A673 (cell line): Measurements from ENCODE around the gene ARHGAP44.

Experiments
- EZH2 ChIP-seq: fragments of 200-600 bp; sonication (generic); IDR thresholded peaks from 2 replicates; pipeline ENCODE4 v1.6.1; 2017; ENCODE audit warnings: borderline replicate concordance, low read depth, mild to moderate bottlenecking, mixed read lengths, antibody characterized with exemption, low read length; ENCODE audit not compliant: poor library complexity, severe bottlenecking
- TF ChIP-seq, protein P1 (sequence below): fragments of 300-800, 200-600 bp; sonication (generic); conservative IDR thresholded peaks from 2 replicates; pipeline ENCODE4 v1.5.1; 2017; ENCODE audit warnings: low read depth, mild to moderate bottlenecking, antibody characterized with exemption, low read length, moderate library complexity, mixed read lengths

GRCh38 chr17:12867726-12868125, 78.4 kb downstream of the ARHGAP44 start:
- TF ChIP-seq, protein P1, sequence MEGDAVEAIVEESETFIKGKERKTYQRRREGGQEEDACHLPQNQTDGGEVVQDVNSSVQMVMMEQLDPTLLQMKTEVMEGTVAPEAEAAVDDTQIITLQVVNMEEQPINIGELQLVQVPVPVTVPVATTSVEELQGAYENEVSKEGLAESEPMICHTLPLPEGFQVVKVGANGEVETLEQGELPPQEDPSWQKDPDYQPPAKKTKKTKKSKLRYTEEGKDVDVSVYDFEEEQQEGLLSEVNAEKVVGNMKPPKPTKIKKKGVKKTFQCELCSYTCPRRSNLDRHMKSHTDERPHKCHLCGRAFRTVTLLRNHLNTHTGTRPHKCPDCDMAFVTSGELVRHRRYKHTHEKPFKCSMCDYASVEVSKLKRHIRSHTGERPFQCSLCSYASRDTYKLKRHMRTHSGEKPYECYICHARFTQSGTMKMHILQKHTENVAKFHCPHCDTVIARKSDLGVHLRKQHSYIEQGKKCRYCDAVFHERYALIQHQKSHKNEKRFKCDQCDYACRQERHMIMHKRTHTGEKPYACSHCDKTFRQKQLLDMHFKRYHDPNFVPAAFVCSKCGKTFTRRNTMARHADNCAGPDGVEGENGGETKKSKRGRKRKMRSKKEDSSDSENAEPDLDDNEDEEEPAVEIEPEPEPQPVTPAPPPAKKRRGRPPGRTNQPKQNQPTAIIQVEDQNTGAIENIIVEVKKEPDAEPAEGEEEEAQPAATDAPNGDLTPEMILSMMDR, result no peak
- TF ChIP-seq EZH2, result no peak
